Transverse colon (tissue), 4 donors: ENCODE results near the gene CHP1. TPM values are rescaled to one million over a fixed set of nuclear protein-coding genes. Genes with fewer than 3 reads are reported as not detected.
"Not testable (repeated sequence)": the region's sequence is repeated elsewhere in the genome, so short reads cannot be mapped to it uniquely, and the experiment has no call there.

ENCODE experiments used
- DNase-seq: peaks from one replicate; pipeline ENCODE4 v3.0.0-alpha.2; 2019
- H3K27ac ChIP-seq, 4 donors: fragments of 200-600 bp; sonication (generic); 2 replicates each; pipeline ENCODE4 v1.5.1; 2016 to 2018; ENCODE audit warnings: inconsistent platforms in 4 of 4
- H3K27me3 ChIP-seq: fragments of 200-600 bp; sonication (generic); 2 replicates; pipeline ENCODE4 v1.5.1; 2017; ENCODE audit warnings: inconsistent platforms
- H3K36me3 ChIP-seq, 4 donors: fragments of 200-600 bp; sonication (generic); 2 replicates each; pipeline ENCODE4 v1.5.1; 2017 to 2019; ENCODE audit warnings: inconsistent platforms in 4 of 4
- H3K4me1 ChIP-seq, 4 donors: fragments of 200-600 bp; sonication (generic); 2 replicates each; pipeline ENCODE4 v1.5.1; 2017 to 2020; ENCODE audit warnings: inconsistent platforms in 4 of 4
- H3K4me3 ChIP-seq, 4 donors: fragments of 200-600 bp; sonication (generic); 1 replicate in 1 of 4; 2 replicates in 3 of 4; pipeline versions ENCODE4 v1.5.1 to v1.6.1; 2017 to 2019; ENCODE audit warnings: inconsistent platforms in 4 of 4
- H3K9me3 ChIP-seq, 2 donors: fragments of 200-600 bp; sonication (generic); 2 replicates each; pipeline ENCODE4 v1.5.1; 2017 to 2019; ENCODE audit warnings: inconsistent platforms in 2 of 2
- EP300 ChIP-seq: sonication (generic); formaldehyde crosslinking; IDR thresholded peaks from one replicate; pipeline ENCODE4 v1.6.1; 2017; ENCODE audit warnings: antibody characterized with exemption, low read depth
- POLR2A ChIP-seq: fragments of 450-650 bp; IDR thresholded peaks from one replicate; pipeline ENCODE4 v1.6.1; 2016; ENCODE audit warnings: antibody characterized with exemption, mild to moderate bottlenecking, moderate library complexity
- POLR2AphosphoS5 ChIP-seq, 3 donors: sonication (generic); formaldehyde crosslinking; IDR thresholded peaks; one replicate each; pipeline ENCODE4 v1.6.1; 2016; ENCODE audit warnings: antibody characterized with exemption in 3 of 3
- WGBS, 2 donors: methylation state at CpG; one replicate each; pipeline ENCODE4 v1.1.5; 2018; ENCODE audit warnings: low coverage in 1 of 2; 5-methylcytosine and 5-hydroxymethylcytosine counted together
- in situ Hi-C, 4 donors: fragments of 200-750 bp; cut with MboI; loops; one replicate each; pipeline versions ENCODE4 v1.15.0 to v1.15.1; 2017; ENCODE audit warnings: low sequenced_read_pairs in 3 of 4, low pct_ligation_motif_present in 1 of 4, low pct_unique_long_range_greater_than_20kb in 1 of 4
- intact Hi-C: fragments of 100-400 bp; cut with DNase I; formaldehyde crosslinking; loops from one replicate; pipeline ENCODE4 v1.15.1; 2023; ENCODE audit warnings: low total_unique reads
- total RNA-seq, 4 donors: library from RNA; depleted of rRNA; stranded (reverse); fragments of >200 nt; gene quantifications; one replicate each; pipeline ENCODE4 v1.1.0, GENCODE V29; 2016
- TF ChIP-seq, protein P1 (sequence below), 5 experiments: fragments of 200-600 bp in 3 of 5; fragments of 450-650 bp in 2 of 5; sonication (generic) in 3 of 5; IDR thresholded peaks; 1 replicate in 2 of 5; 2 replicates in 3 of 5; pipeline ENCODE4 v1.5.1; 2016 to 2017; ENCODE audit warnings: antibody characterized with exemption in 5 of 5, inconsistent platforms in 3 of 5, mild to moderate bottlenecking in 2 of 5, moderate library complexity in 1 of 5

The CHP1 gene
- total RNA-seq, 4 donors from 2014 or later: 321 to 818 (median 572) TPM

GRCh38 chr15:41289953-41290352, 58.9 kb downstream of the CHP1 start:
- in situ Hi-C loops: no loop called here
- 81 to 94% methylated on average over 2 of the region's 2 CpGs for WGBS, 2 donors
- H3K27me3 ChIP-seq: no peaks in the 10 kb centered on the region
- TF ChIP-seq POLR2A (no peak), EP300 (no peak), POLR2AphosphoS5 (IDR thresholded peaks at IDR 0.05) (no peak)
- TF ChIP-seq, protein P1, sequence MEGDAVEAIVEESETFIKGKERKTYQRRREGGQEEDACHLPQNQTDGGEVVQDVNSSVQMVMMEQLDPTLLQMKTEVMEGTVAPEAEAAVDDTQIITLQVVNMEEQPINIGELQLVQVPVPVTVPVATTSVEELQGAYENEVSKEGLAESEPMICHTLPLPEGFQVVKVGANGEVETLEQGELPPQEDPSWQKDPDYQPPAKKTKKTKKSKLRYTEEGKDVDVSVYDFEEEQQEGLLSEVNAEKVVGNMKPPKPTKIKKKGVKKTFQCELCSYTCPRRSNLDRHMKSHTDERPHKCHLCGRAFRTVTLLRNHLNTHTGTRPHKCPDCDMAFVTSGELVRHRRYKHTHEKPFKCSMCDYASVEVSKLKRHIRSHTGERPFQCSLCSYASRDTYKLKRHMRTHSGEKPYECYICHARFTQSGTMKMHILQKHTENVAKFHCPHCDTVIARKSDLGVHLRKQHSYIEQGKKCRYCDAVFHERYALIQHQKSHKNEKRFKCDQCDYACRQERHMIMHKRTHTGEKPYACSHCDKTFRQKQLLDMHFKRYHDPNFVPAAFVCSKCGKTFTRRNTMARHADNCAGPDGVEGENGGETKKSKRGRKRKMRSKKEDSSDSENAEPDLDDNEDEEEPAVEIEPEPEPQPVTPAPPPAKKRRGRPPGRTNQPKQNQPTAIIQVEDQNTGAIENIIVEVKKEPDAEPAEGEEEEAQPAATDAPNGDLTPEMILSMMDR (IDR thresholded peaks at IDR 0.05): no peak
- H3K9me3 ChIP-seq: no peaks in the 10 kb centered on the region
- intact Hi-C loops: no loop called here
- H3K27ac ChIP-seq: no peak overlapping the region
- peaks cover 4 to 36% (median 11%) of the 10 kb centered on the region in 4 donors for H3K4me1 ChIP-seq
- H3K4me3 ChIP-seq: no peak overlapping the region
- no peak for DNase-seq
- H3K36me3 ChIP-seq: peaks cover 0 to 48% (median 14%) of the 10 kb centered on the region in 4 donors

DNA sequence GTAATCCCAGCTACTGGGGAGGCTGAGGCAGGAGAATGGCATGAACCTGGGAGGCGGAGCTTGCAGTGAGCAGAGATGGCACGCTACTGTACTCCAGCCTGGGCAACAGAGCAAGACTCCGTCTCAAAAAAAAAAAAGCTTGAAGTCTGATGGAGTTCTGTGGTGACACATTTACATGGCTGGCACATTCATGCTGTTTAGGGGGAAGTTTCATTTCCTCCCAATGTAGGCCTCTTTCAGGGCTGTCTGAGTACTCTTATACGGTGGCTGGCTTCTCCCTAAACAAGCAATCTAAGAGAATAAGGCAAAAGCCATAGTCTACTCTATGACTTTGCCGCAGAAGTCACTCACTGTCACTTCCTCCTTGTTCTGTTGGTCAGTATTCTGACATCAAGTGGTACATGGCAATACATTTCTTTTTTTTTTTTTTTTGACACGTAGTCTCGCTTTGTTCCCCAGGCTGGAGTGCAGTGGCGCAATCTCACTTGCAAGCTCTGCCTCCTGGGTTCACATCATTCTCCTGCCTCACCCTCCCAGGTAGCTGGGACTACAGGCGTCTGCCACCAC, 60.1 kb downstream of the CHP1 start:
- in situ Hi-C loops: no loop called here
- intact Hi-C loops: no loop called here
- no peaks in the 10 kb centered on the region for H3K27me3 ChIP-seq
- H3K36me3 ChIP-seq: peaks cover 0 to 40% (median 11%) of the 10 kb centered on the region in 4 donors
- peak overlapping the region in 2 of 4 donors; percentile 28 to 35 for H3K27ac ChIP-seq
- H3K4me3 ChIP-seq: no peak overlapping the region
- TF ChIP-seq POLR2AphosphoS5 (IDR thresholded peaks at IDR 0.05): no peak
- TF ChIP-seq EP300: no peak
- no peak for TF ChIP-seq POLR2A
- TF ChIP-seq, protein P1 (IDR thresholded peaks at IDR 0.05): no peak
- H3K4me1 ChIP-seq: peaks cover 0 to 24% (median 3%) of the 10 kb centered on the region in 4 donors
- WGBS, 2 donors: 78 to 95% methylated on average over 7 to 9 of the region's 9 CpGs
- peak; percentile 12 for DNase-seq
- no peaks in the 10 kb centered on the region for H3K9me3 ChIP-seq

DNA sequence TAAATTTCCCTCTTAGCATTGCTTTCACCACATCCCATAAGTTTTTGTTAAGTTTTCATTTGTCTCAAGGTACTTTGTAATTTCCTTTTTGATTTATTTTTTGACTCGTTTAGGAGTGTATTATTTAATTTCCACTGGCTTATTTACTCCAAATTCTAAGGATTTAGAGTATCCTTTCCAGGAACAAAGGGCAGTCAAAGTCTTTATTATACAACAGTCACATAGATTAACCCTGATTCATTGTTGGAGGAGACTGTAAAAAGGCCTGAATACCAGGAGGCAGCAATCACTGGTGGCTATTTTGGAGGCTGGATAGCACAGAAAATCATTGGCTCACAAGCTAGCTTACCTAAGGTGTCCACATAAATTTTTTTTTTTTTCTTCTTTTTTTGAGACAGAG, 61.5 kb downstream of the CHP1 start:
- H3K4me1 ChIP-seq: peaks cover 0 to 12% (median 3%) of the 10 kb centered on the region in 4 donors
- intact Hi-C loops: no loop called here
- in situ Hi-C loops: no loop called here
- 30 to 51% methylated on average over 1 of the region's 1 CpG for whole genome bisulfite sequencing, 2 donors
- H3K27ac ChIP-seq: no peak overlapping the region
- TF ChIP-seq POLR2A (no peak), POLR2AphosphoS5 (IDR thresholded peaks at IDR 0.05) (no peak), EP300 (no peak)
- TF ChIP-seq, protein P1 (IDR thresholded peaks at IDR 0.05): no peak
- no peaks in the 10 kb centered on the region for H3K9me3 ChIP-seq
- H3K36me3 ChIP-seq: peaks cover 0 to 36% (median 12%) of the 10 kb centered on the region in 4 donors
- no peak for DNase-seq
- H3K27me3 ChIP-seq: no peaks in the 10 kb centered on the region
- no peak overlapping the region for H3K4me3 ChIP-seq

DNA sequence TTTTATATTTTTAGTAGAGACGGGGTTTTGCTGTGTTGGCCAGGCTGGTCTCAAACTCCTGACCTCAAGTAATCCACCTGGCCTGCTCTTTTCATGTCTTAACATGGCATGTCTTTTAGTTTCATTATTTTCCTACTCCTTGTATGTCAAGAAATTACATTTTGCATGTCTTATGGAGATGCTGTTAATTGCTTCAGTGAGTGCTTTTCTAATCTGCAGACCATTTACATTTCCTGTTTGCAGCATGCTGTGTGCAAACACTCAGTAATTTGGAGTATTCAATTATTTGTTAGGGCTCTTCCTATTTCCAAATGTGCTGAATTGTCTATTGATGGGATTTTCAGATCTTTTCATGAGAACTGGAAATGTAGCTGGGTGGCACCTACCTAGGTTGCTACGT, 70.1 kb downstream of the CHP1 start:
- H3K27me3 ChIP-seq, intact Hi-C loops, H3K4me3 ChIP-seq, DNase-seq, H3K9me3 ChIP-seq, in situ Hi-C loops, H3K4me1 ChIP-seq, H3K27ac ChIP-seq: not testable (repeated sequence)
- peaks cover 0 to 39% (median 9%) of the 10 kb centered on the region in 4 donors for H3K36me3 ChIP-seq
- WGBS, 2 donors: 93 to 96% methylated on average over 2 of the region's 2 CpGs

- H3K27me3 ChIP-seq: no peaks in the 10 kb centered on the region
- peaks cover 0 to 34% (median 9%) of the 10 kb centered on the region in 4 donors for H3K36me3 ChIP-seq
- H3K9me3 ChIP-seq: no peaks in the 10 kb centered on the region
- 100% methylated on average over 1 of the region's 1 CpG for WGBS, 2 donors
- DNase-seq: no peak
- no peaks in the 10 kb centered on the region for H3K4me1 ChIP-seq
- H3K4me3 ChIP-seq: no peak overlapping the region
- intact Hi-C loops: no loop called here
- TF ChIP-seq EP300 (no peak), POLR2AphosphoS5 (IDR thresholded peaks at IDR 0.05) (no peak), POLR2A (no peak)
- TF ChIP-seq, protein P1 (IDR thresholded peaks at IDR 0.05): no peak
- in situ Hi-C loops: no loop called here
- no peak overlapping the region for H3K27ac ChIP-seq
Observed at GRCh38 chr15:41301587-41301986, 70.5 kb downstream of the CHP1 start.
